ENCODE measurements around the gene PACS1.

DNA sequence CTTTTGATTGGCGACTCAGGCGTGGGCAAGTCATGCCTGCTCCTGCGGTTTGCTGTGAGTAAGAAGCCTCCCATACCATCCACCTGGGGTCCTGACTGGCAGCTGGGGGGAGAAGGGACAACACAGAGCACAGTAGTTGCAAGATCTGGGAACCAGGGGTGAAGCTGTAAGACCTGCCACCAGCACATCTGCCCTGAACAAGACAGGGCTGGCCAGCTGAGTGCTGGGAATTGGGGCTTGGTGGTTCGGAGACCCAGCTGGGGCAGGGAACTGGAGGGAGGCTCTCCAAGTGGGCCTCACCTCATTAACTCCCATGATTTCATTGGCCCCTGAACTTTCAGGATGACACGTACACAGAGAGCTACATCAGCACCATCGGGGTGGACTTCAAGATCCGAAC lies 201.7 kb downstream of the PACS1 start:
- TF ChIP-seq POLR2A (IDR thresholded peaks at IDR 0.05; ENCODE audit: low read depth, low read length) (no peak), POU2F2 (IDR thresholded peaks at IDR 0.05; ENCODE audit: low read depth, low read length) (no peak), TAF1 (IDR thresholded peaks at IDR 0.05; ENCODE audit: low read depth, low read length) (no peak), POLR2AphosphoS5 (IDR thresholded peaks at IDR 0.05; ENCODE audit: low read depth, low read length) (no peak), SPI1 (IDR thresholded peaks at IDR 0.05; ENCODE audit: low read depth, low read length) (no peak)

All from GM12891 (cell line).